Activated naive CD8-positive, alpha-beta T cell (primary cell): ENCODE data around the gene TEK.

Experiments used
- H3K27ac Mint-ChIP-seq: one replicate; pipeline ENCODE4 v1.8.0; 2021; ENCODE audit warnings: mixed read lengths
- H3K27me3 Mint-ChIP-seq: one replicate; pipeline ENCODE4 v1.8.0; 2021; ENCODE audit warnings: mixed read lengths
- H3K36me3 Mint-ChIP-seq: one replicate; pipeline ENCODE4 v1.8.0; 2021; ENCODE audit warnings: mixed read lengths
- H3K4me1 Mint-ChIP-seq: one replicate; pipeline ENCODE4 v1.8.0; 2021; ENCODE audit warnings: low read depth, mixed read lengths
- H3K4me3 Mint-ChIP-seq: one replicate; pipeline ENCODE4 v1.8.0; 2021; ENCODE audit warnings: mild to moderate bottlenecking, mixed read lengths
- H3K9me3 Mint-ChIP-seq: one replicate; pipeline ENCODE4 v1.8.0; 2021; ENCODE audit warnings: low read depth, mixed read lengths

Gene TEK

DNA sequence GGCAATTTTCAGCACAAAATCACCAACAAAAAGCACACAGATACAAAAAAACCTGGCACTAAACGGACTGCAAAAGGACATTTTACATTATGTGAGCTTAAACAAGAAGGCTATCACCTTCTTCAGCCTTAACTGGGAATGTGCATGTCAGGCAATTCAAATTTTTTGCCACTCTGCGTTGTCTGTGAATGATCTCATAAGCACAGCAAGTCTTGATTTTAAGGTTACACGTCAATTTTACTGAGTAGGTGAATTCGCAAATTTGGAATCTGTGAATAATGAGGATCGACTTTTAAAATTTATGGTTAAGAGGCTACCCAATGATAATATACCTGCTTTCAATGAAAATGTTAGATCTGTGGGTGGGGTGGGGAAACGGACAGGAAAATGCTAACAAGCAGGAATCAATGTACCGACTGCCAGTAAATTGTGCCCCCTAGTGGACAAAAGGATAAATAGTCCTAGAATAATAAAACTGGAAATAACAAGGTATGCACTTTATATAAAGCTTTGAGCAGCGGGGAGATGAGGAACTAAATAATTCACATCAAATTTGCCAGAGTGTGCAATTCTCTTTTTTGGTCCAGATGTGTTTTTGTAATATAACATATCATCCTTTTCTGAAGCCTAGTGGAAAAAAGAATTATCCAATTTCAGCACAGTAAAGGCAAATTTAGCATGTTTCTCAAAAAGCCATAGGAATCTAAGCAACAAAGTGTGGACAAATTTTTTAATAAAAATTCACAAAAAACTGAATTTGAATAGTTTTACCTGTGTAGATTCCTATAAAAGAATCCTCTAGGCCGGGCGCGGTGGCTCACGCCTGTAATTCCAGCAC is 167.4 kb downstream of the TEK start:
- no peaks in the 10 kb centered on the region for H3K9me3 Mint-ChIP-seq
- H3K4me3 Mint-ChIP-seq: no peak overlapping the region
- peaks cover 2% of the 10 kb centered on the region for H3K4me1 Mint-ChIP-seq
- no peaks in the 10 kb centered on the region for H3K36me3 Mint-ChIP-seq
- H3K27me3 Mint-ChIP-seq: peaks cover 2% of the 10 kb centered on the region
- no peak overlapping the region for H3K27ac Mint-ChIP-seq

GRCh38 chr9:27278374-27278773 is 169.3 kb downstream of the TEK start:
- Mint-ChIP-seq H3K27me3 (peaks cover 2% of the 10 kb centered on the region), H3K36me3 (no peaks in the 10 kb centered on the region), H3K9me3 (no peaks in the 10 kb centered on the region), H3K27ac (no peak overlapping the region), H3K4me3 (no peak overlapping the region), H3K4me1 (peaks cover 2% of the 10 kb centered on the region)

- H3K9me3 Mint-ChIP-seq: no peaks in the 10 kb centered on the region
- H3K27me3 Mint-ChIP-seq: peaks cover 6% of the 10 kb centered on the region
- peaks cover 2% of the 10 kb centered on the region for H3K4me1 Mint-ChIP-seq
- H3K4me3 Mint-ChIP-seq: no peak overlapping the region
- H3K36me3 Mint-ChIP-seq: no peaks in the 10 kb centered on the region
- no peak overlapping the region for H3K27ac Mint-ChIP-seq
Measured at GRCh38 chr9:27279611-27280010, 170.6 kb downstream of the TEK start.
